ENCODE data around the gene TTLL7.
"Not testable (repeated sequence)": the region's sequence is repeated elsewhere in the genome, so short reads cannot be mapped to it uniquely, and the experiment has no call there.

Gene TTLL7

DNA sequence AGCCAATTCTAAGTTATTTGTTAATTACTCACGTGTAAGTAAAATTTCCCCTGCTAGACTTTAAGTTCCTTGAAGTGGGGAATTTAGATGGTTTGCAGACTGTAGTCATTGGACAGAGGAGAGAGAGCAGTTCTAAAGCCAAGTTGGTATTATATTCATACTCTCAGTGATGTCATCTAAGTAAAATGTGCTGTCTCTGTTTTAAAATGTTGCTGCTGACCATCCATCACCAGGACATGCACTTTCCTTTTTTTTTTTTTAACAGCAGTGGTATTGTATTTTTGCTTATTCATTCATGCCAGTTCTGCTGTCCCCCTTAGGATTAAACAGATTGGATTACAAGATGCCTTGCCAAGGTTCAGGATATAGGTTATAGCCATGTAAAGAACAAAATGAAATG lies 2.3 kb downstream of the TTLL7 start:
- TF ChIP-seq CTCF (IDR thresholded peaks at IDR 0.05; ENCODE audit: control insufficient read depth, extremely low read depth, insufficient read depth), result no peak
- DNase-seq (ENCODE audit: low read depth), result no peak
- no peak overlapping the region for H3K4me3 ChIP-seq (ENCODE audit: low read depth, low read length)

GRCh38 chr1:83996191-83996590 lies 2.7 kb downstream of the TTLL7 start:
- TF ChIP-seq CTCF (IDR thresholded peaks at IDR 0.05; ENCODE audit: control insufficient read depth, extremely low read depth, insufficient read depth), result no peak
- no peak overlapping the region for H3K4me3 ChIP-seq (ENCODE audit: low read depth, low read length)
- no peak for DNase-seq (ENCODE audit: low read depth)

GRCh38 chr1:83995649-83996048 lies 3.3 kb downstream of the TTLL7 start:
- no peak overlapping the region for H3K4me3 ChIP-seq (ENCODE audit: low read depth, low read length)
- no peak for DNase-seq (ENCODE audit: low read depth)
- no peak for TF ChIP-seq CTCF (IDR thresholded peaks at IDR 0.05; ENCODE audit: control insufficient read depth, extremely low read depth, insufficient read depth)

- TF ChIP-seq CTCF (IDR thresholded peaks at IDR 0.05; ENCODE audit: control insufficient read depth, extremely low read depth, insufficient read depth), result no peak
These were observed 4.8 kb downstream of the TTLL7 start for GRCh38 chr1:83994111-83994510.

DNA sequence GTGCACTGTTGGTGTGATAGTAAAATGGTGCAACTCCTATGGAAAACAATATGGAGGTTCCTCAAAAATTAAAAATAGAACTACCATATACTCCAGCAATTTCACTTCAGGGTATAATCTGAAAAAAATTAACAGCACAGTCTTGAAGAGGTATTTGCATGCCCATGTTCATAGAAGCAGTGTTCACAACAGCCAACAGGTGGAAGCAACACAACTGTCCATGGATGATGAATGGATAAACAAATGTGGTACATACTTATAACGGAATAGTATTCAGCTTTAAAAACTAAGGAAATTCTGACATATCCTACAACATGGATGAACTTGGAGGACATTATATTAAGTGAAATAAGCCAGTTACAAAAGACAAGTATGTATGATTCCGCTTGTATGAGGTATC lies 8.2 kb downstream of the TTLL7 start:
- H3K4me3 ChIP-seq (ENCODE audit: low read depth, low read length), result no peak overlapping the region
- DNase-seq (ENCODE audit: low read depth), result no peak
- TF ChIP-seq CTCF (IDR thresholded peaks at IDR 0.05; ENCODE audit: control insufficient read depth, extremely low read depth, insufficient read depth), result 0 out of 2 replicates have a peak, but pooled peaks have one; percentile 2

More at GRCh38 chr1:83994111-83994510, 4.8 kb downstream of the TTLL7 start:
- no peak for DNase-seq (ENCODE audit: low read depth)
- H3K4me3 ChIP-seq (ENCODE audit: low read depth, low read length), result no peak overlapping the region

GRCh38 chr1:83985048-83985447 lies 13.9 kb downstream of the TTLL7 start:
- no peak overlapping the region for H3K4me3 ChIP-seq (ENCODE audit: low read depth, low read length)
- no peak for DNase-seq (ENCODE audit: low read depth)
- TF ChIP-seq CTCF (IDR thresholded peaks at IDR 0.05; ENCODE audit: control insufficient read depth, extremely low read depth, insufficient read depth), result no peak

- H3K4me3 ChIP-seq (ENCODE audit: low read depth, low read length); DNase-seq (ENCODE audit: low read depth): not testable (repeated sequence)
These were observed 15.0 kb downstream of the TTLL7 start for GRCh38 chr1:83983918-83984317.
